Stomach (tissue), 4 donors: ENCODE data around the gene SMIM36.

ENCODE experiments used
- POLR2A ChIP-seq, 4 donors: fragments of 450-650 bp; IDR thresholded peaks; one replicate each; pipeline ENCODE4 v1.6.1; 2016; ENCODE audit warnings: antibody characterized with exemption in 4 of 4, control low read depth in 2 of 4, mild to moderate bottlenecking in 1 of 4, moderate library complexity in 1 of 4
- POLR2AphosphoS5 ChIP-seq, 3 donors: sonication (generic); formaldehyde crosslinking; IDR thresholded peaks; one replicate each; pipeline ENCODE4 v1.6.1; 2016; ENCODE audit warnings: antibody characterized with exemption in 3 of 3
- TF ChIP-seq, protein P1 (sequence below), 7 experiments: fragments of 450-650 bp in 4 of 7; fragments of 200-600 bp in 3 of 7; sonication (generic) in 3 of 7; IDR thresholded peaks; one replicate each; pipeline ENCODE4 v1.5.1; 2016 to 2019; ENCODE audit warnings: antibody characterized with exemption in 7 of 7, control low read depth in 2 of 7, mild to moderate bottlenecking in 1 of 7

DNA sequence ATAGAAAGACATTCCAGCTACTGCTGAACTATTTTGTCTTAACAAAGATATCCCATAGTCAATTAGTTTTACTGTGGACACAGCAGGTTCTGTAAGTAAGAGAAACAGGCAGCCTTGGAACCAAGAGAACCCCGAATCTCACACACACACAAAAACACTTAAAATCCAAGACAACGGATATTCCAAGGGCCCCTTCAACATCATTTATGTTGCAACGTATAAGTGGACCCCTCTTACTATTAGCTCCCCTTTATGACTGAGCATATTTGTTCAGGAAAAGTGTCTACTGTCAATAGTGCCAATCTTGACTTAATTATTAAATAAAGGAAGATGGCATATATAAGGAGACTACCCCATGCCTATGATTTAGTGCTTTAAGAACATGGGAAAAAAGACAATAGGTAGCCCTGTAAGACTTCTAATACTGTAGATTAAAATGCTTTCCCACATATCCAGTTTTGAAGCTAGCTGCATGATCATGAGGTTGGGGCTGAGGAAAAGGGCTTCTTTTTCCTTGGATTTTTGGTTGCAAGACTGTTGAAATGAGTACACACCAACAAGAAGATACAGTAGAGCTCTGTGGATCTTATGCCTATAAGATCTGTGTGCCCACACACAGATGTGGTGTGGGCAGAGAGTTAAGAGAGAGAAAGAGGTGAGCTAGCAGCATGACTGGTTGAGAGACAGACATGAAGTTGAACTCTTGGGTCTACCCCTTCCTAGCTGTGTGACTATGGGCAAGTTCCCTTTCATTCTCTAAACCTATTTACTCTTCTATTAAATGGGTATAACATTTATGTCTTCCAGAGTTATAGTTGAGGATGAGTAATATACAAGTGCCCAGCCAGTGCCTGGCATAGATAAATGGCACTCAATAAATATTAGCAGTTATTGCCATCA lies 92.6 kb downstream of the SMIM36 start:
- TF ChIP-seq, protein P1, sequence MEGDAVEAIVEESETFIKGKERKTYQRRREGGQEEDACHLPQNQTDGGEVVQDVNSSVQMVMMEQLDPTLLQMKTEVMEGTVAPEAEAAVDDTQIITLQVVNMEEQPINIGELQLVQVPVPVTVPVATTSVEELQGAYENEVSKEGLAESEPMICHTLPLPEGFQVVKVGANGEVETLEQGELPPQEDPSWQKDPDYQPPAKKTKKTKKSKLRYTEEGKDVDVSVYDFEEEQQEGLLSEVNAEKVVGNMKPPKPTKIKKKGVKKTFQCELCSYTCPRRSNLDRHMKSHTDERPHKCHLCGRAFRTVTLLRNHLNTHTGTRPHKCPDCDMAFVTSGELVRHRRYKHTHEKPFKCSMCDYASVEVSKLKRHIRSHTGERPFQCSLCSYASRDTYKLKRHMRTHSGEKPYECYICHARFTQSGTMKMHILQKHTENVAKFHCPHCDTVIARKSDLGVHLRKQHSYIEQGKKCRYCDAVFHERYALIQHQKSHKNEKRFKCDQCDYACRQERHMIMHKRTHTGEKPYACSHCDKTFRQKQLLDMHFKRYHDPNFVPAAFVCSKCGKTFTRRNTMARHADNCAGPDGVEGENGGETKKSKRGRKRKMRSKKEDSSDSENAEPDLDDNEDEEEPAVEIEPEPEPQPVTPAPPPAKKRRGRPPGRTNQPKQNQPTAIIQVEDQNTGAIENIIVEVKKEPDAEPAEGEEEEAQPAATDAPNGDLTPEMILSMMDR (IDR thresholded peaks at IDR 0.05) = no peak
- no peak for TF ChIP-seq POLR2A (IDR thresholded peaks at IDR 0.05)
- no peak for TF ChIP-seq POLR2AphosphoS5 (IDR thresholded peaks at IDR 0.05)
